Muscle layer of duodenum (tissue), 2 donors: Measurements from ENCODE around the gene PTP4A1.
"Not testable (repeated sequence)": the region's sequence is repeated elsewhere in the genome, so short reads cannot be mapped to it uniquely, and the experiment has no call there.

ENCODE experiments used
- H3K27ac ChIP-seq: one replicate; pipeline ENCODE4 v1.7.0; 2013; ENCODE audit warnings: mild to moderate bottlenecking, low read length
- H3K27me3 ChIP-seq: one replicate; pipeline ENCODE4 v1.7.0; 2013; ENCODE audit warnings: low read depth, mild to moderate bottlenecking, control low read depth, low read length
- H3K36me3 ChIP-seq, 2 donors: one replicate each; pipeline ENCODE4 v1.7.0; 2013; ENCODE audit warnings: low read length in 2 of 2, control low read depth in 1 of 2, mild to moderate bottlenecking in 1 of 2; ENCODE audit not compliant: insufficient read depth in 2 of 2, control insufficient read depth in 1 of 2
- H3K4me1 ChIP-seq, 2 donors: one replicate each; pipeline ENCODE4 v1.7.0; 2013; ENCODE audit warnings: low read length in 2 of 2, mild to moderate bottlenecking in 2 of 2, control low read depth in 1 of 2, moderate library complexity in 1 of 2; ENCODE audit not compliant: insufficient read depth in 2 of 2, control insufficient read depth in 1 of 2
- H3K4me3 ChIP-seq, 2 donors: one replicate each; pipeline ENCODE4 v1.7.0; 2013; ENCODE audit warnings: low read length in 2 of 2, low read depth in 1 of 2, mild to moderate bottlenecking in 1 of 2
- H3K9me3 ChIP-seq, 2 donors: one replicate each; pipeline ENCODE4 v1.7.0; 2013; ENCODE audit warnings: low read length in 2 of 2, control low read depth in 1 of 2, mild to moderate bottlenecking in 1 of 2; ENCODE audit not compliant: control insufficient read depth in 1 of 2
- donor health status: healthy.

PTP4A1 gene

DNA sequence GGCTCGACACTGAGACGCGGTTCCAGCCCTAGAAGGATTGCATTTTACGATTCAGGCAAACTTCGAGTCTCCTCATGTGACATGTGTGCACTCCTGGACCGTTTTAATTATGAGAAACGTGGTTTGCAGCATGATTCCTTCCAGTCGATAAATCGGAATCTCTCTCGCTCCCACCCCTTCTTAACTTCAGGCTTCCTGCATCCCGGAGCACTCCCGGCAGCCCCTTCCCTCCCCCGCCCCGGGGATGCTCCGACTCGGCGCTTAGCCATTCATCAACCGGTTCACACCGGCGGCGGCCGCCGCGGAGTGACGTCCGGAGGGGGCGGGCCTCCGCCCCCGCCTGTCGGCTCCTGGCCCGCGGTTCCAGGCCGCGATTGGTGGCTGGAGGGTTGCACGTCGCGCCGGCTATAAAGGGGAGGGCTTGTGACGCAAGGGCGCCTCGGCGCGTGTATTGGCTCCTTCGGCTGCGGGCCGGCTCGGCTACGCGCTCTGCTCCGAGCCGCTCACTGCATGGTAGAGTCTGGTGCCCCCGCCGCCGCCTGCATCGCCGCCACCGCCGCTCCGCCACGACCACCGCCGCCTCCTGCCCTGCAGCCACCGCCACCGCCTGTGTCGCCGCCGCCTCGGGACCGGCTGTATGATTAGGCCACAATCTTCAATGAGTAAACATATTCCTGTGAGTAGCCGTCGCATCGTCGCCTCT lies at the start of gene PTP4A1, which contains the start of gene LOC128125822:
TSS of gene PTP4A1 (plus strand) at position 437 of the 703 bp plus-strand sequence. CDS start 4,401 bp downstream, outside the sequence.
TSS of gene LOC128125822 (plus strand) at position 437 of the 703 bp plus-strand sequence.
- peak within 1 kb of the TSS; percentile 98 for H3K27ac ChIP-seq

DNA sequence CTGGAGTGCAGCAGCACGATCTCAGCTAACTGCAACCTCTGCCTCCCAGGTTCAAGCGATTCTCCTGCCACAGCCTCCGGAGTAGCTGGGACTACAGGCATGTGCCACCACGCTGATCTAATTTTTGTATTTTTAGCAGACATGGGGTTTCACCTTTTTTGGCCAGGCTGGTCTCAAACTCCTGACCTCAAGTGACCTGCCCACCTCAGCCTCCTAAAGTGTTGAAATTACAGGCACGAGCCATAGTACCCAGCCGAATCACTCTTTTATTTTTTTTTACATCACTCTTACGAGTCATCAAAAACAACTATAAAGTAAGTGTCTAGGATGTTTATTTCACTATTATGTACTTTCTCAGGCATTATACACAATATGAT lies 49.4 kb upstream of the PTP4A1 start:
- H3K9me3 ChIP-seq, H3K27me3 ChIP-seq, H3K27ac ChIP-seq, H3K4me1 ChIP-seq, H3K4me3 ChIP-seq, H3K36me3 ChIP-seq: not testable (repeated sequence)

More for the DNA sequence above, at the start of gene PTP4A1, which contains the start of gene LOC128125822:
- Histone ChIP-seq H3K36me3 (peaks cover 11 to 13% of the 10 kb centered on the region in 2 donors), H3K27me3 (no peaks in the 10 kb centered on the region), H3K9me3 (peaks cover 0 to 4% of the 10 kb centered on the region in 2 donors), H3K4me3 (peak within 1 kb of the TSS; percentile 87 to 90), H3K4me1 (peaks cover 4 to 6% of the 10 kb centered on the region in 2 donors)

DNA sequence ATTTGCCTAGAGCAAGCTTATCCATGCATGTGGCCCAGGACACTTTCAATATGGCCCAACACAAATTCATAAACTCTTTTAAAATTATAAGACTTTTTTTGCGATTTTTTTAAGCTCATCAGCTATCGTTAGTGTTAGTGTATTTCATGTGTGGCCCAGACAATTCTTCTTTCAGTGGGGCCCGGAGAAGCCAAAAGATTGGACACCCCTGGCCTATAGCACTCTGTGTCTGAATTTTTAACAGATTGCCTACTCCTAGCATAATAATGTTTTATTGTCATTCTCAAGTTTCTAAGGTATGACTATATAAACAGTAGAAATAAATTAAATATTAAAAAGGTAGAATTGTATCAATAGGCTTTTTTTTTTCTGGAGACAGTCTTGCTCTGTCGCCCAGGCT lies 48.6 kb upstream of the PTP4A1 start:
- Histone ChIP-seq H3K4me1 (no peaks in the 10 kb centered on the region), H3K27me3 (no peaks in the 10 kb centered on the region), H3K36me3 (no peaks in the 10 kb centered on the region), H3K27ac (no peak overlapping the region), H3K4me3 (no peak overlapping the region), H3K9me3 (no peaks in the 10 kb centered on the region)

DNA sequence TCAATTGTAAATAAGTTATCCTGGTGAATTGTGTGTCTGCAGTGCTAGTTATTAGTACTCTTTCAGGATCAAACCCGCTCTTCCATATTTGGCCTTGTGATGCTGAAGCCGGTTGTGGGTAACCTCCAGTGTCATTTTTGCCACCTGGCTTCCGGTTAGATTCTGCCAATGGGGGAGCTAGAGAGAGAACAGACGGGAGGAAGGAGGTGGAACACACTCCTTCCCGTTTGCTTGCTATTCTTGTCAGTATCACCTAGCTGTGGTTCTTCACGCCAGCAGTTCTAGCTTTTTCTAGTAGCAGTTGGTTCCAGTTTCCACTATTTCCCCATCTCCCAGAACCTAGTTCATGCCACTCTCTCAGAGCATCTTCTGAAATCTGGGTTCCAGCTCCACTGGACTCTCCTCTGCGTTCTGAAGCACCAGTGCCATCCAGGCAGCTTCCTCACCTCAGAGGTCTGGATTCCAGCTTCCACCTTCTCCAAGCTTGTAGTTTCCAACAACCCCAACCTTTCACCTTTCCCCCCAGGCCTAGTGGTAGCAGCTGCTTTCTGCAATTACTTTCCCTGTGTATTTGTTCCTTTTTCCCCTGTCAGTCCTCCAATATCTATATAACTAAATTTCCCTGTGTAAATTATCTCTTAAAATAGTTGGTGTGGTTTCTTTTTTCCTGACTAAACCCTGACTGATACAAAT lies 46.9 kb upstream of the PTP4A1 start:
- Histone ChIP-seq H3K4me3 (no peak overlapping the region), H3K27ac (no peak overlapping the region), H3K4me1 (no peaks in the 10 kb centered on the region), H3K36me3 (no peaks in the 10 kb centered on the region), H3K9me3 (no peaks in the 10 kb centered on the region), H3K27me3 (no peaks in the 10 kb centered on the region)

DNA sequence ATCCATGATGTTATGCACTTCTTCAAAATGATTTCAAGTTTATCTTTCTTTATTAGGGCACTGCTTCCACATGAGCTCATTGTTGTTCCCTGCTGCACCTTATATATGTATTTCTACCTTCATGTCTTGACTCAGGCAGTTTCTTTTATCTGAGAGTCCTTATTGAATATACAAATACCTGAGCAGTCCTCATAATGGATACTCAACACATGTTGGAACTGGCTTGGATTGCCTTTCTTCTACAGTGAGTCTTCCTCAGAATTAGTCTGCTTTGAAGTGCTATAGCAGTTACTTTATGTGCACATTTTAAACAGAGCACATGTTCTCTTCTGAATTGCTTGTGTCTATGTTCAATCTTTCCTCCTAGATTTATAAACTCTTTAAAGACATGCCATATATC lies 45.3 kb upstream of the PTP4A1 start:
- no peak overlapping the region for H3K27ac ChIP-seq
- no peak overlapping the region for H3K4me3 ChIP-seq
- H3K36me3 ChIP-seq, result no peaks in the 10 kb centered on the region
- H3K27me3 ChIP-seq, result no peaks in the 10 kb centered on the region
- no peaks in the 10 kb centered on the region for H3K9me3 ChIP-seq
- H3K4me1 ChIP-seq, result no peaks in the 10 kb centered on the region

DNA sequence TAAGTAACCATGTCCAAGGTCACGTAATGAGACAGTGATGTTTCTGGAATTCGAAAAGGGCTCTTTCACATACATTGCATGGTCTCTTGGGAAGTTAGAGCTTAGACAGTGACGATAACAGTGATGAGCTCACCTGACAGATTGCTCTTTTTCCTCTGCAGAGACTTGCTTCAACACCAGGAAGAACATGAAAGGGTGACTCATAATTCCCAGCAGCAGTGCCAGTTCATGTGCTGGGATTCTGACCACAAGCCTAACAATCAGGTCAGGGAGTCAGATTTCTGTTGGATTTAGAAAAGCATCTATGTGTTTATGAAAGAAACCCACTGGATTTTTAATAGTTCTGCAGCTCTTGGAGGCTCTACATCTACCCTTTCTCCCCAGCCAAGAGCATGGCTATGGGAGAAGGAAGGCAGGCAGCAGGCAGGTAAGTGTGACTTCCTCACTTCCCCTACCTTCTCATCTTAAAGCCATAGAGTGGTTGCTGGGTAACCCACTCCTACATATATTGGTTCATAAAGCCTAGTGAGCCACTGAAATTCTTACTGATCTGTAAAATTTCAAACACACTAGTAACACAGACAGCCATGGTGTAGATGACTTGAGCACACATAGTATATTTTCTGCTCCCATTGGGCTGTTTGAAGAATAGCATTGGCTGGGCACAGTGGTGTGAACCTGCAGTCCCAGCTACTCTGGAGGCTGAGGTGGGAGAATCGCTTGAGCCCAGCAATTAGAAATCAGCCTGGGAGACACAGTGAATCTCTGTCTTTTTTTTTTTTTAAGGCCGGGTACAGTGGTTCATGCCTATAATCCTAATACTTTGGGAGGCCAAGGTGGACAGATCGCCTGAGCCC lies 44.4 kb upstream of the PTP4A1 start:
- Histone ChIP-seq H3K27me3 (no peaks in the 10 kb centered on the region), H3K4me3 (no peak overlapping the region), H3K27ac (no peak overlapping the region), H3K36me3 (no peaks in the 10 kb centered on the region), H3K4me1 (no peaks in the 10 kb centered on the region), H3K9me3 (no peaks in the 10 kb centered on the region)

DNA sequence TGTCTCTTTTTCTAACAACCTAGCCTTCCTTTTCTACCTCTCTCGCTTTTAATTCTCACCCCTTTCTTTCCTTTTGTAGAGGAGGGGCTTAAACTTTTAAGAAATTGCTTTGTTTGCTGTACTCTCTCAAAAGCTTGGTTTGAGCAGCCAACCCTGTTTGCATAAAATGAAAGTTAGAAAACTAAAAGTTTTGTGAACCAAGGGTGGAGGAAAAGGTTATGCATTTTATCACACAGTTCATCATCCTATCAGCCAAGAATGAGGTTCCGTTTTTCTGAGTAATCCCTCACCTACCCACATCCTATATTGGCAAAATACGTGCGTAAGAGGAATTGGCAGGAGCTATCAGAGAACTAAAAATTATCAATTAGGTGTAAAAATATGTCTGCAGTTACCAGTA lies 42.8 kb upstream of the PTP4A1 start:
- H3K9me3 ChIP-seq, result no peaks in the 10 kb centered on the region
- no peaks in the 10 kb centered on the region for H3K36me3 ChIP-seq
- H3K4me1 ChIP-seq, result no peaks in the 10 kb centered on the region
- no peaks in the 10 kb centered on the region for H3K27me3 ChIP-seq
- no peak overlapping the region for H3K27ac ChIP-seq
- H3K4me3 ChIP-seq, result no peak overlapping the region

DNA sequence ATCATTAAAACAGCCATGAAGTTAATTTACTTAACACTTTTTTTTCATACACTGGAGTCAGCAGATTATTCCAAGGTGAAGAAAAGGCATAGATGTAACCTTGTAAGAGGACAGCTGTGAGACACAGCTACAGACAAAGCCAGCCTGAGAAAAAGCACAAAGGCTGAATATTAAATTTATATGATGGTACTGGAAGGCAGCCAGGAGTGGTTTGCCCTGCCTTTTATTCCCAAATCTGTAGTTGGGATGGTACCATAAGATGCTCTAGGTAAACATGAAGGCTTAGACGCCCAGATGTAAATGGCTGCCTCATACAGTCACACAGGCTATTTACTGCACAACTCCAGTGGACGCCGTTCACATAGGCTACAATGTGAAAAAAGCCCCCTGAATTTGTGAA lies 42.1 kb upstream of the PTP4A1 start:
- Histone ChIP-seq H3K4me1 (no peaks in the 10 kb centered on the region), H3K9me3 (no peaks in the 10 kb centered on the region), H3K27me3 (no peaks in the 10 kb centered on the region), H3K36me3 (no peaks in the 10 kb centered on the region), H3K4me3 (no peak overlapping the region), H3K27ac (no peak overlapping the region)

DNA sequence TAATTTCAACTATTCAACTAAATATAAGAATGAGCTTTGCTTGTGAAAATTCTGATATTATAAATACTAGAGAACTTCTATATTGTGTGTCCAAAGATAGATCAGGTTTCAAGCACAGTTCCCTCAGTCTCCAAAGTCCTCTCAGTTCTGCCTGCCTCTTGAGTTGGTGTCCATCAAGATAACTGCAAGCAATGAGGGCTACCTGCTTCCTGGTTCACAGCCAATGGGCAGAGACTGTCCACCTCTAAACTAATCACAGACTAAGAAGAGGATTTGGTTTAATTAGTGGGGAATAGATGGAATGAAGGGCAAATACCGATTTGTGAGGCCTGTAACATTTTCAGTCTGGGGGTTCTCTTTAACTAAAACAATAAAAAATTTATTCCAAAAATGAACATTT lies 41.3 kb upstream of the PTP4A1 start:
- Histone ChIP-seq H3K36me3 (no peaks in the 10 kb centered on the region), H3K27ac (no peak overlapping the region), H3K9me3 (no peaks in the 10 kb centered on the region), H3K4me3 (no peak overlapping the region), H3K27me3 (no peaks in the 10 kb centered on the region), H3K4me1 (no peaks in the 10 kb centered on the region)

DNA sequence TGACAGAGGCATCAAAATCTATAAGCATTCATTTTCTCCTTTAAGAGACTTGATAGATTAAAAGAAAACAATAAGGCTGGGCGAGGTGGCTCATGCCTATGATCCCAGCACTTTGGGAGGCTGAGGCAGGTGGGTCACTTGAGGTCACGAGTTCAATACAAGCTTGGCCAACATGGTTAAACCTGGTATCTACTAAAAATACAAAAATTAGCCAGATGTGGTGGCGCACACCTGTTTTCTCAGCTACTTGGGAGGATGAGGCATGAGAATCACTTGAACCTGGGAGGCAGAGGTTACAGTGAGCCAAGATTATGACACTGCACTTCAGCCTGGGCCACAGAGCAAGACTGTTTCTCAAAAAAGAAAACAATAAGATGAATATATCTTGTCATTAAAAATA lies 39.3 kb upstream of the PTP4A1 start:
- Histone ChIP-seq H3K4me1 (no peaks in the 10 kb centered on the region), H3K27me3 (no peaks in the 10 kb centered on the region), H3K36me3 (no peaks in the 10 kb centered on the region), H3K9me3 (no peaks in the 10 kb centered on the region), H3K27ac (no peak overlapping the region), H3K4me3 (no peak overlapping the region)

DNA sequence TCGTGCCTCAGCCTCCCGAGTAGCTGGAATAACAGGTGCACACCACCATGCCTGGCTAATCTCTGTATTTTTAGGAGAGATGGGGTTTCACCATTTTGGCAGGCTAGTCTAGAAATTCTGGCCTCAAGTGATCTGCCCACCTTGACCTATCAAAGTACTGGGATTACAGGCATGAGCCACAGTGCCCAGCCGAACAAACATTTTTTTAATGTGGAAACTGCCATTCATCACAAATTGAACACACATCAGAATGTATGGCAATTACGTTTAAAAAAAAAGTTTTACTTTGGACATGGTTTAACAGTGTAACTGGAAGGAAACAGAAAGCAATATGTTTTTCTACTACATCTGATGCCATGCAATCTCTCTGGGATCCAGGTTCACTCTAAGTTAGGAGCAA lies 38.3 kb upstream of the PTP4A1 start:
- H3K27me3 ChIP-seq, result no peaks in the 10 kb centered on the region
- no peaks in the 10 kb centered on the region for H3K9me3 ChIP-seq
- no peak overlapping the region for H3K27ac ChIP-seq
- no peaks in the 10 kb centered on the region for H3K36me3 ChIP-seq
- H3K4me3 ChIP-seq, result no peak overlapping the region
- H3K4me1 ChIP-seq, result no peaks in the 10 kb centered on the region
